Fibroblast of lung (primary cell): ENCODE measurements around the gene PRDM16. TPM values are rescaled to one million over a fixed set of nuclear protein-coding genes. Genes with fewer than 3 reads are reported as not detected.

ENCODE experiments used
- DNase-seq, 2 donors: peaks; one replicate each; pipeline versions ENCODE4 v3.0.0 to v3.0.0-alpha.2; 2010; ENCODE audit warnings: low read depth in 2 of 2
- H2AFZ ChIP-seq: 2 replicates; pipeline ENCODE4 v1.5.1; 2012; ENCODE audit warnings: low read length, control low read depth, inconsistent platforms
- H3K27ac ChIP-seq: 2 replicates; pipeline ENCODE4 v1.5.1; 2011; ENCODE audit warnings: low read length, control low read depth; ENCODE audit not compliant: insufficient read depth
- H3K27me3 ChIP-seq: 2 replicates; pipeline ENCODE4 v1.5.1; 2011; ENCODE audit warnings: mild to moderate bottlenecking, low read length; ENCODE audit not compliant: control insufficient read depth, insufficient read depth
- H3K36me3 ChIP-seq: 2 replicates; pipeline ENCODE4 v1.5.1; 2011; ENCODE audit warnings: low read length; ENCODE audit not compliant: control insufficient read depth, insufficient read depth
- H3K4me1 ChIP-seq: 2 replicates; pipeline ENCODE4 v1.5.1; 2011; ENCODE audit warnings: low read length; ENCODE audit not compliant: control insufficient read depth, insufficient read depth; ENCODE audit errors: extremely low read depth
- H3K4me2 ChIP-seq: 2 replicates; pipeline ENCODE4 v1.5.1; 2011; ENCODE audit warnings: low read length, control low read depth; ENCODE audit not compliant: insufficient read depth; ENCODE audit errors: extremely low read depth
- H3K4me3 ChIP-seq, 4 experiments: fragments of 200-600 bp in 1 of 4; sonication (generic) in 1 of 4; replicated peaks in 1 of 4; 2 replicates each; pipeline ENCODE4 v1.5.1; 2011 to 2016; ENCODE audit warnings: low read length in 4 of 4, low read depth in 3 of 4, mild to moderate bottlenecking in 3 of 4, control low read depth in 2 of 4, inconsistent platforms in 1 of 4, mixed read lengths in 1 of 4; ENCODE audit not compliant: insufficient read depth in 1 of 4; ENCODE audit errors: control extremely low read depth in 1 of 4
- H3K79me2 ChIP-seq: 2 replicates; pipeline ENCODE4 v1.5.1; 2012; ENCODE audit warnings: mild to moderate bottlenecking, low read length, inconsistent platforms; ENCODE audit not compliant: control insufficient read depth, insufficient read depth
- H3K9ac ChIP-seq: 2 replicates; pipeline ENCODE4 v1.5.1; 2011; ENCODE audit warnings: mild to moderate bottlenecking, low read length, control low read depth; ENCODE audit not compliant: insufficient read depth
- H3K9me3 ChIP-seq: 2 replicates; pipeline ENCODE4 v1.5.1; 2012; ENCODE audit warnings: low read depth, low read length; ENCODE audit not compliant: control insufficient read depth, insufficient read depth
- H4K20me1 ChIP-seq: 2 replicates; pipeline ENCODE4 v1.5.1; 2011; ENCODE audit warnings: low read length; ENCODE audit not compliant: control insufficient read depth, insufficient read depth; ENCODE audit errors: extremely low read depth
- EZH2 ChIP-seq: IDR thresholded peaks from 2 replicates; pipeline ENCODE4 v1.5.1; 2012; ENCODE audit warnings: low read length, control low read depth, mild to moderate bottlenecking; ENCODE audit errors: missing control alignments
- polyA plus RNA-seq, 2 donors: library from polyadenylated mRNA; depleted of rRNA in 1 of 2; stranded (reverse) in 1 of 2; unstranded in 1 of 2; fragments of >200 nt; gene quantifications; 2 replicates each; pipeline ENCODE4 v1.2.1, GENCODE V29; 2011 to 2012; ENCODE audit warnings: missing spikeins in 1 of 2
- total RNA-seq: library from RNA; depleted of rRNA; stranded (reverse); fragments of >200 nt; gene quantifications from 2 replicates; pipeline ENCODE4 v1.2.1, GENCODE V29; 2014
- TF ChIP-seq, protein P1 (sequence below), 2 donors: IDR thresholded peaks in 1 of 2; conservative IDR thresholded peaks in 1 of 2; 1 replicate in 1 of 2; 2 replicates in 1 of 2; pipeline ENCODE4 v1.5.1; 2011 to 2012; ENCODE audit warnings: low read length in 2 of 2, control low read depth in 1 of 2, inconsistent platforms in 1 of 2, low read depth in 1 of 2, mild to moderate bottlenecking in 1 of 2

PRDM16 gene
- total and polyA plus RNA-seq, 2 donors (not counting 1 experiment from before 2014, with no cell fraction given): 0.30 to 1.8 TPM

GRCh38 chr1:3188150-3188971, 119.4 kb downstream of the PRDM16 start:
- no peaks in the 10 kb centered on the region for H3K27me3 ChIP-seq
- no peak overlapping the region for H3K4me3 ChIP-seq
- no peak for DNase-seq
- no peaks in the 10 kb centered on the region for H3K79me2 ChIP-seq
- no peak overlapping the region for H2AFZ ChIP-seq
- no peaks in the 10 kb centered on the region for H3K4me1 ChIP-seq
- no peaks in the 10 kb centered on the region for H4K20me1 ChIP-seq
- no peaks in the 10 kb centered on the region for H3K36me3 ChIP-seq
- H3K9me3 ChIP-seq: no peaks in the 10 kb centered on the region
- no peak overlapping the region for H3K27ac ChIP-seq
- no peak overlapping the region for H3K4me2 ChIP-seq
- no peak overlapping the region for H3K9ac ChIP-seq
- TF ChIP-seq, protein P1, sequence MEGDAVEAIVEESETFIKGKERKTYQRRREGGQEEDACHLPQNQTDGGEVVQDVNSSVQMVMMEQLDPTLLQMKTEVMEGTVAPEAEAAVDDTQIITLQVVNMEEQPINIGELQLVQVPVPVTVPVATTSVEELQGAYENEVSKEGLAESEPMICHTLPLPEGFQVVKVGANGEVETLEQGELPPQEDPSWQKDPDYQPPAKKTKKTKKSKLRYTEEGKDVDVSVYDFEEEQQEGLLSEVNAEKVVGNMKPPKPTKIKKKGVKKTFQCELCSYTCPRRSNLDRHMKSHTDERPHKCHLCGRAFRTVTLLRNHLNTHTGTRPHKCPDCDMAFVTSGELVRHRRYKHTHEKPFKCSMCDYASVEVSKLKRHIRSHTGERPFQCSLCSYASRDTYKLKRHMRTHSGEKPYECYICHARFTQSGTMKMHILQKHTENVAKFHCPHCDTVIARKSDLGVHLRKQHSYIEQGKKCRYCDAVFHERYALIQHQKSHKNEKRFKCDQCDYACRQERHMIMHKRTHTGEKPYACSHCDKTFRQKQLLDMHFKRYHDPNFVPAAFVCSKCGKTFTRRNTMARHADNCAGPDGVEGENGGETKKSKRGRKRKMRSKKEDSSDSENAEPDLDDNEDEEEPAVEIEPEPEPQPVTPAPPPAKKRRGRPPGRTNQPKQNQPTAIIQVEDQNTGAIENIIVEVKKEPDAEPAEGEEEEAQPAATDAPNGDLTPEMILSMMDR (conservative IDR thresholded peaks at IDR 0.05 in 1 of 2, IDR thresholded peaks at IDR 0.05 in 1 of 2; ENCODE audit: low read depth in 1 of 2, low read length in 2 of 2): no peak
- TF ChIP-seq EZH2: no peak

DNA sequence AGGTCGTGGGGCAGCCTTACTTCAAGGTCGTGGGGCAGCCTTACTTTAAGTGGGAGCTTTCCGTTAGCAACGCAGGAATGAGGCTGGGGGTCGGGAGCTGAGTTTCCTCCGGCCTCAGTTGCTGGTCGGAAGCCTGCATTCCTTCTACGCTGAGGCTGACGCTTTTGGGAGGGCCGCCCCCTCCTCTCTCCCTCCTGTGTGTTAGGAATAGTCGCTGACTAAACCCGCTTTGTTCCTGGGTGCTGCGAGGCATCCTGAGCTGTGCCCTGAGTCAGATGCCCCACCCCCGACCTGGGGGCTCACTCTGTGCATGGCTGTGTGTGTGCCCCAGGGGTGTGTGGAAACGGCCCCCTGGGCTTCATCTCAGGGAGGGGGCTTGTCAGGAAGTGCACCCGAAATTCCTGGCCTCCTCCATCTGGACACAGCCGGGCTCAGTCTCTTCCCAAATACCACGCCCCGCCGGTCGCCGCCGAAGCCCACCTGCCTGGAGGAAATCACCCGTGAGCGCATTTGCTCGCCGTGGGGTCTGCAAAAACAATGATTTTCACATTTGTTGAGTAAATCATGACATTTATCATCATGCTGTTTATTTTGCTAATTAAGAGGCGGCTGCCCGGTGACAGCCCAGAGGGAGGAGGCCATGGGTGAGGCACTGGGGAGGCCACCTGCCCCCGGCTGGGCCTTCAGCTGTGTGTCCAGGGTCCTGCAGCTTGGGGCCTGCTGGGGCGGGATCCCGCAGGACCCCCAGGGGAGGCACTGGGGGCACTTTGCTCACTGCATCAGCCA, 121.4 kb downstream of the PRDM16 start:
- H3K4me3 ChIP-seq: no peak overlapping the region
- TF ChIP-seq, protein P1 (conservative IDR thresholded peaks at IDR 0.05 in 1 of 2, IDR thresholded peaks at IDR 0.05 in 1 of 2; ENCODE audit: low read depth in 1 of 2, low read length in 2 of 2): no peak
- no peak for TF ChIP-seq EZH2
- H3K36me3 ChIP-seq: no peaks in the 10 kb centered on the region
- H4K20me1 ChIP-seq: no peaks in the 10 kb centered on the region
- H3K4me2 ChIP-seq: no peak overlapping the region
- H3K4me1 ChIP-seq: no peaks in the 10 kb centered on the region
- no peaks in the 10 kb centered on the region for H3K9me3 ChIP-seq
- no peaks in the 10 kb centered on the region for H3K79me2 ChIP-seq
- no peaks in the 10 kb centered on the region for H3K27me3 ChIP-seq
- no peak overlapping the region for H2AFZ ChIP-seq
- H3K9ac ChIP-seq: no peak overlapping the region
- peak in 1 of 2 donors; percentile 70 for DNase-seq
- H3K27ac ChIP-seq: no peak overlapping the region

- no peak overlapping the region for H3K27ac ChIP-seq
- H3K4me2 ChIP-seq: no peak overlapping the region
- TF ChIP-seq, protein P1 (conservative IDR thresholded peaks at IDR 0.05 in 1 of 2, IDR thresholded peaks at IDR 0.05 in 1 of 2; ENCODE audit: low read depth in 1 of 2, low read length in 2 of 2): no peak
- no peak for TF ChIP-seq EZH2
- no peaks in the 10 kb centered on the region for H3K27me3 ChIP-seq
- H3K9ac ChIP-seq: no peak overlapping the region
- no peaks in the 10 kb centered on the region for H3K9me3 ChIP-seq
- no peaks in the 10 kb centered on the region for H3K79me2 ChIP-seq
- no peaks in the 10 kb centered on the region for H3K36me3 ChIP-seq
- H2AFZ ChIP-seq: no peak overlapping the region
- no peak overlapping the region for H3K4me3 ChIP-seq
- no peak for DNase-seq
- H4K20me1 ChIP-seq: no peaks in the 10 kb centered on the region
- no peaks in the 10 kb centered on the region for H3K4me1 ChIP-seq
Measured at GRCh38 chr1:3192361-3192760, 123.4 kb downstream of the PRDM16 start.
